H1 (cell line): ENCODE measurements around the gene L3MBTL3. TPM values are rescaled to one million over a fixed set of nuclear protein-coding genes. Genes with fewer than 3 reads are reported as not detected.

Experiments used
- CTCF ChIA-PET: fragments of 300-600 bp; sonication (Branson Sonifier 250); formaldehyde crosslinking; loops from one replicate; lab custom pipeline; 2021; ENCODE audit not compliant: partially characterized antibody; lab: Charles Lee
- POLR2A ChIA-PET: fragments of 300-600 bp; sonication (Branson Sonifier 250); formaldehyde crosslinking; loops from one replicate; lab custom pipeline; 2021; ENCODE audit warnings: inconsistent platforms; ENCODE audit not compliant: partially characterized antibody; lab: Charles Lee
- DNase-seq, 2 experiments: peaks; one replicate each; pipeline versions ENCODE4 v3.0.0 to v3.0.0-alpha.2; 2010 to 2022; ENCODE audit warnings: low spot score in 2 of 2, low read depth in 1 of 2, mixed read lengths in 1 of 2
- FAIRE-seq: peaks from 2 replicates; lab custom pipeline; 2011; peaks lifted over from hg19 to GRCh38; lab: Jason Lieb, UNC
- H2AFZ ChIP-seq: 2 replicates; pipeline ENCODE4 v1.8.1; 2012; ENCODE audit warnings: low read length, inconsistent platforms
- H2AK5ac ChIP-seq: 2 replicates; pipeline ENCODE4 v1.6.1; 2013; ENCODE audit warnings: low read depth, low read length
- H2BK120ac ChIP-seq: replicated peaks from 2 replicates; pipeline ENCODE3; 2013; ENCODE audit warnings: low read depth, low read length, inconsistent platforms
- H2BK12ac ChIP-seq: 2 replicates; pipeline ENCODE4 v1.6.1; 2013; ENCODE audit warnings: low read depth, low read length
- H2BK15ac ChIP-seq: 2 replicates; pipeline ENCODE4 v1.6.1; 2013; ENCODE audit warnings: low read length
- H2BK20ac ChIP-seq: 2 replicates; pipeline ENCODE4 v1.6.1; 2013; ENCODE audit warnings: low read length
- H2BK5ac ChIP-seq: 2 replicates; pipeline ENCODE4 v1.6.1; 2013; ENCODE audit warnings: low read depth, low read length
- H3K14ac ChIP-seq: 2 replicates; pipeline ENCODE4 v1.6.1; 2013; ENCODE audit warnings: inconsistent platforms; ENCODE audit not compliant: insufficient read length
- H3K18ac ChIP-seq: 2 replicates; pipeline ENCODE4 v1.6.1; 2013; ENCODE audit warnings: low read length; ENCODE audit errors: extremely low read depth
- H3K23ac ChIP-seq: 2 replicates; pipeline ENCODE4 v1.6.1; 2013; ENCODE audit warnings: inconsistent platforms; ENCODE audit not compliant: insufficient read length
- H3K23me2 ChIP-seq: 2 replicates; pipeline ENCODE4 v1.6.1; 2013; ENCODE audit warnings: low read depth, low read length
- H3K27ac ChIP-seq: 2 replicates; pipeline ENCODE4 v1.6.1; 2011; ENCODE audit warnings: low read depth, low read length, inconsistent platforms
- H3K27me3 ChIP-seq, 4 experiments: replicated peaks in 1 of 4; 1 replicate in 1 of 4; 2 replicates in 3 of 4; pipeline versions ENCODE4 v1.6.1 to v1.8.1; 2011 to 2013; ENCODE audit warnings: low read length in 3 of 4, mild to moderate bottlenecking in 3 of 4, inconsistent platforms in 2 of 4, mixed read lengths in 2 of 4, moderate library complexity in 1 of 4; ENCODE audit not compliant: control insufficient read depth in 3 of 4, insufficient read depth in 3 of 4; ENCODE audit errors: extremely low read depth in 1 of 4
- H3K36me3 ChIP-seq, 4 experiments: 2 replicates each; pipeline versions ENCODE4 v1.6.1 to v1.8.1; 2011 to 2013; ENCODE audit warnings: mild to moderate bottlenecking in 4 of 4, low read length in 3 of 4, moderate library complexity in 2 of 4, control low read depth in 1 of 4, inconsistent platforms in 1 of 4; ENCODE audit not compliant: insufficient read depth in 4 of 4, control insufficient read depth in 2 of 4
- H3K4ac ChIP-seq: replicated peaks from 2 replicates; pipeline ENCODE3; 2013; ENCODE audit warnings: low read length, low read depth, mixed read lengths, inconsistent platforms; ENCODE audit not compliant: insufficient read length
- H3K4me1 ChIP-seq, 4 experiments: replicated peaks in 1 of 4; 1 replicate in 1 of 4; 2 replicates in 3 of 4; pipeline versions ENCODE4 v1.6.1 to v1.8.1; 2011 to 2013; ENCODE audit warnings: low read length in 3 of 4, inconsistent platforms in 2 of 4, mixed read lengths in 1 of 4; ENCODE audit not compliant: insufficient read depth in 4 of 4, control insufficient read depth in 3 of 4
- H3K4me2 ChIP-seq, 2 experiments: 2 replicates each; pipeline versions ENCODE4 v1.6.1 to v1.8.1; 2011 to 2013; ENCODE audit warnings: low read depth in 2 of 2, low read length in 2 of 2, control low read depth in 1 of 2, inconsistent platforms in 1 of 2, mild to moderate bottlenecking in 1 of 2; ENCODE audit not compliant: insufficient read depth in 1 of 2
- H3K4me3 ChIP-seq, 4 experiments: fragments of 200-600, 300-600 bp in 1 of 4; sonication (generic), shearing (Covaris generic), sonication (Bioruptor Twin) in 1 of 4; 2 replicates each; pipeline versions ENCODE4 v1.5.1 to v1.8.1; 2011 to 2016; ENCODE audit warnings: low read length in 4 of 4, low read depth in 3 of 4, control low read depth in 2 of 4, inconsistent platforms in 2 of 4, mild to moderate bottlenecking in 2 of 4, mixed read lengths in 1 of 4, moderate library complexity in 1 of 4; ENCODE audit not compliant: insufficient read depth in 2 of 4; ENCODE audit errors: extremely low read depth in 1 of 4
- H3K56ac ChIP-seq: replicated peaks from 2 replicates; pipeline ENCODE3; 2013; ENCODE audit warnings: low read depth, mild to moderate bottlenecking, mixed read lengths, low read length, inconsistent platforms; ENCODE audit not compliant: insufficient read length
- H3K79me1 ChIP-seq: 2 replicates; pipeline ENCODE4 v1.6.1; 2013; ENCODE audit warnings: low read depth, low read length, control low read depth
- H3K79me2 ChIP-seq, 2 experiments: 2 replicates each; pipeline versions ENCODE4 v1.6.1 to v1.8.1; 2012 to 2013; ENCODE audit warnings: low read length in 2 of 2, mild to moderate bottlenecking in 2 of 2, inconsistent platforms in 1 of 2; ENCODE audit not compliant: insufficient read depth in 2 of 2, control insufficient read depth in 1 of 2
- H3K9ac ChIP-seq, 4 experiments: replicated peaks in 1 of 4; 1 replicate in 1 of 4; 2 replicates in 3 of 4; pipeline versions ENCODE4 v1.6.1 to v1.8.1; 2011 to 2013; ENCODE audit warnings: low read depth in 3 of 4, low read length in 3 of 4, control low read depth in 2 of 4, mild to moderate bottlenecking in 2 of 4, moderate library complexity in 2 of 4, inconsistent platforms in 1 of 4; ENCODE audit errors: extremely low read depth in 1 of 4
- H3K9me3 ChIP-seq, 2 experiments: 2 replicates each; pipeline versions ENCODE4 v1.6.1 to v1.8.1; 2012 to 2013; ENCODE audit warnings: mild to moderate bottlenecking in 2 of 2, moderate library complexity in 2 of 2, control low read depth in 1 of 2, inconsistent platforms in 1 of 2, low read depth in 1 of 2, low read length in 1 of 2, mixed read lengths in 1 of 2; ENCODE audit not compliant: insufficient read depth in 2 of 2
- H4K20me1 ChIP-seq, 2 experiments: replicated peaks in 1 of 2; 2 replicates each; pipeline versions ENCODE3 to v1.8.1; 2011 to 2013; ENCODE audit warnings: inconsistent platforms in 2 of 2, low read length in 2 of 2, mild to moderate bottlenecking in 1 of 2; ENCODE audit not compliant: insufficient read depth in 2 of 2, control insufficient read depth in 1 of 2
- H4K5ac ChIP-seq: 2 replicates; pipeline ENCODE4 v1.6.1; 2013; ENCODE audit warnings: low read length, low read depth, mixed read lengths, inconsistent platforms; ENCODE audit not compliant: insufficient read length
- H4K8ac ChIP-seq: 2 replicates; pipeline ENCODE4 v1.8.0; 2013; ENCODE audit warnings: mild to moderate bottlenecking, moderate library complexity, low read length, inconsistent platforms; ENCODE audit not compliant: insufficient read depth; ENCODE audit errors: extremely low read depth
- H4K91ac ChIP-seq: replicated peaks from 2 replicates; pipeline ENCODE3; 2013; ENCODE audit warnings: low read length, mixed read lengths, inconsistent platforms; ENCODE audit not compliant: insufficient read length
- NANOG ChIP-seq: IDR thresholded peaks from 2 replicates; pipeline ENCODE4 v1.6.1; 2011; ENCODE audit warnings: low read length, low read depth, mild to moderate bottlenecking, inconsistent platforms; ENCODE audit not compliant: insufficient read depth, poor library complexity, severe bottlenecking
- RAD21 ChIP-seq, 2 experiments: IDR thresholded peaks in 1 of 2; conservative IDR thresholded peaks in 1 of 2; 2 replicates each; pipeline ENCODE4 v1.6.1; 2011; ENCODE audit warnings: low read depth in 2 of 2, low read length in 2 of 2, improper control_type of control experiment in 1 of 2, inconsistent platforms in 1 of 2, mild to moderate bottlenecking in 1 of 2, moderate library complexity in 1 of 2
- WGBS, 2 experiments: shearing (Covaris generic) in 1 of 2; methylation state at CpG; one replicate each; pipeline versions ENCODE4 v1.1.6 to v1.1.7; 2013 to 2015; ENCODE audit warnings: low lambda C conversion rate in 2 of 2, mixed read lengths in 2 of 2, inconsistent platforms in 1 of 2, low coverage in 1 of 2, missing lambda C conversion rate in 1 of 2; ENCODE audit not compliant: insufficient replicate concordance in 2 of 2, insufficient coverage in 1 of 2, insufficient read length in 1 of 2; ENCODE audit errors: extremely low coverage in 1 of 2, missing lambda C conversion rate in 1 of 2; 5-methylcytosine and 5-hydroxymethylcytosine counted together
- polyA plus RNA-seq, 7 experiments: library from polyadenylated mRNA; depleted of rRNA in 3 of 7; stranded (reverse) in 5 of 7; unstranded in 2 of 7; fragments of >200 nt in 5 of 7; fragments of 200-250 nt in 2 of 7; gene quantifications; 1 replicate in 5 of 7; 2 replicates in 1 of 7; 4 replicates in 1 of 7; pipeline versions ENCODE4 v1.2.1 to v1.2.3, GENCODE V29; 2011 to 2013; ENCODE audit warnings: missing spikeins in 2 of 7, mixed read lengths in 2 of 7
- total RNA-seq: library from RNA; stranded (reverse); fragmentation: NEBNext Ultra II Directional; extraction: Animal tissue kit (Norgen Biotek cat#: 25700); gene quantifications from 2 replicates; pipeline ENCODE4 v1.2.1, GENCODE V29; 2021

Gene L3MBTL3
- total and polyA plus RNA-seq, 2 of the 8 experiments (the other 6 are each of a cell fraction or from before 2014, with no cell fraction given), result 3.9 to 17.2 TPM

GRCh38 chr6:129969064-129969463 is 49.3 kb upstream of the L3MBTL3 start:
- no peak for FAIRE-seq
- WGBS, 2 experiments, result 85% methylated on average over 2 of the region's 2 CpGs; no CpG with 5 or more reads in 1 of the 2 experiments
- CTCF ChIA-PET, result interaction anchor here (1.2 kb wide), 1 partner anchor 194 kb away, joined by 4 read pairs; no protein-coding TSS in a partner anchor

More at GRCh38 chr6:129969064-129969463, 49.3 kb upstream of the L3MBTL3 start:
- peak; percentile 61 for TF ChIP-seq NANOG
- no peak for TF ChIP-seq RAD21 (IDR thresholded peaks at IDR 0.05 in 1 of 2, conservative IDR thresholded peaks at IDR 0.05 in 1 of 2; ENCODE audit: low read depth in 2 of 2, low read length in 2 of 2)
- no peak overlapping the region for H2BK12ac ChIP-seq
- H3K56ac ChIP-seq, result no peak overlapping the region
- H4K91ac ChIP-seq, result no peak overlapping the region
- H2AFZ ChIP-seq, result no peak overlapping the region
- no peak overlapping the region for H3K4ac ChIP-seq
- H3K23me2 ChIP-seq, result no peaks in the 10 kb centered on the region
- H3K27me3 ChIP-seq, result no peaks in the 10 kb centered on the region
- H3K14ac ChIP-seq, result no peak overlapping the region
- H2BK5ac ChIP-seq, result no peak overlapping the region
- 0 out of 4 replicates have a peak, but pooled peaks cover 0 to 2% of the 10 kb centered on the region in 2 experiments for H3K9me3 ChIP-seq
- H3K4me1 ChIP-seq, result no peaks in the 10 kb centered on the region
- no peak overlapping the region for H4K5ac ChIP-seq
- no peak overlapping the region for H2AK5ac ChIP-seq
- H4K8ac ChIP-seq, result no peak overlapping the region
- no peak overlapping the region for H3K9ac ChIP-seq
- H3K27ac ChIP-seq, result no peak overlapping the region
- peak in 1 of 2 experiments; percentile 33 for DNase-seq
- POLR2A ChIA-PET, result no interaction called here
- no peak overlapping the region for H3K4me3 ChIP-seq
- H3K79me1 ChIP-seq, result no peaks in the 10 kb centered on the region
- no peak overlapping the region for H3K23ac ChIP-seq
- no peak overlapping the region for H2BK120ac ChIP-seq
- no peak overlapping the region for H3K18ac ChIP-seq
- H3K36me3 ChIP-seq, result no peaks in the 10 kb centered on the region
- H3K79me2 ChIP-seq, result no peaks in the 10 kb centered on the region
- H3K4me2 ChIP-seq, result no peak overlapping the region
- H4K20me1 ChIP-seq, result no peaks in the 10 kb centered on the region
- H2BK20ac ChIP-seq, result no peak overlapping the region
- H2BK15ac ChIP-seq, result no peak overlapping the region
